ENCODE measurements around the gene RPL35. TPM values are rescaled to one million over a fixed set of nuclear protein-coding genes. Genes with fewer than 3 reads are reported as not detected.
A peak's percentile ranks its signal among the peaks of the same experiment; 100 is the strongest.

Gene RPL35
- polyA plus RNA-seq, 1 of the 3 experiments (the other 2 are of a cell fraction) = 5,348 TPM

DNA sequence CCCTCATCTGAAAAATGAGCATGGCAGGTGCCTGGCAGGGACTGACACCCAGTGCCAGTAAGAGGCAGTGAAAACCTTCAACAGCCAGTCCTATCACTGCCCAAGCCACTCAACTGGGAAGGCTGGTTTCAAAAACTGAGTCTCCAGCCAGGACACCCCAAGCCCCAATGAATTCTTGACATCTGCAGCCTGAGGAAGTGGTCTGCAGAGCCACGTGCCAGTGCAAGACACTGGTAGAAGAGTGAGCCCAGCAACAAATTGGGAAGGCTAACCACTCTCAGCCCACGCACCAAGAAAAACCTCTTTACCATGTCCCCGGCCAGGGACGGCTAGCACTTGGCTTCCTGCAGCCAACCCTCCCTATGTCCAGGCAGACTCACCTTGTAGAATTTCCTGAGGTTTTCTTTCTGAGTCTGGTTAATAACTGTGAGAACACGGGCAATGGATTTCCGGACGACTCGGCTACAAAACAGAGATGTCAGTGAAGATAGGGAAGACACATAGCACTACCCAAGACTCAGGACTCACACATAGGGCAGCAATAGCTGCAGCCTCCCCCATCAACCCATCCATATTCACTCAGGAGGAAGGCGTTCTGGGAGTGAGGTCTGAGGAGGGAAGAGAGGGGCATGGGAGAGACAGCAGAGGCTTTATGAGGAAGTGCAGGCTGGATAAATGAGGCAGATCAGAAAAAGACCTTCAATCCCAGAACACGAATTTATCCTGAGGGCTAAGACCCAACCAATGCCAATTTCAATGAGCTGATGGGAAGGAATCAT lies 1.8 kb downstream of the RPL35 start:
- Histone ChIP-seq H3K36me3 (replicated peaks in 1 of 2; ENCODE audit: control insufficient read depth in 1 of 2, insufficient read depth in 2 of 2, low read length in 1 of 2) (peaks cover 35 to 44% of the 10 kb centered on the region in 2 experiments), H3K9me2 (no peaks in the 10 kb centered on the region), H3K79me2 (ENCODE audit: insufficient read depth) (peaks cover 34% of the 10 kb centered on the region), H3K4me3 (ENCODE audit: low read depth in 2 of 2, low read length in 1 of 2) (peak overlapping the region; percentile 83 to 98), H3K9ac (peak overlapping the region; percentile 99), H3F3A (replicated peaks; ENCODE audit: insufficient read depth) (peaks cover 48% of the 10 kb centered on the region), H4K20me1 (ENCODE audit: insufficient read depth) (peaks cover 56% of the 10 kb centered on the region), H3K27ac (ENCODE audit: low read depth in 2 of 2, low read length in 1 of 2) (peak overlapping the region in 1 of 2 experiments; percentile 3; a peak in 1 of 4 replicates), H3K9me3 (no peaks in the 10 kb centered on the region), H2AFZ (ENCODE audit: low read depth) (no peak overlapping the region), H3K27me3 (ENCODE audit: insufficient read depth) (no peaks in the 10 kb centered on the region), H3K4me1 (ENCODE audit: control insufficient read depth in 1 of 2, insufficient read depth in 2 of 2, low read depth in 1 of 2, low read length in 1 of 2) (peaks cover 13 to 27% of the 10 kb centered on the region in 2 experiments; a peak in 1 of 4 replicates), H3K4me2 (peak overlapping the region; percentile 90)
- no peak for DNase-seq
- ChIA-PET POLR2A (interaction anchor here (0.5 to 1.3 kb wide), 3 partner anchors 11 to 322 kb away, joined by 3 to 6 read pairs (median 3); no protein-coding TSS in a partner anchor), CTCF (interaction anchor here (1.5 to 33.6 kb wide), 3 partner anchors 7 to 98 kb away, joined by 3 to 1436 read pairs (median 55); partner anchors contain the start of genes NR6A1, OLFML2A and WDR38)
- WGBS (ENCODE audit: low lambda C conversion rate) = 21% methylated on average over 10 of the region's 10 CpGs
- no peak for TF ChIP-seq CHD2 (IDR thresholded peaks at IDR 0.05; ENCODE audit: low read length, partially characterized antibody)
- no peak for TF ChIP-seq RXRA (IDR thresholded peaks at IDR 0.05; ENCODE audit: borderline replicate concordance, low read depth)
- TF ChIP-seq, protein P1, sequence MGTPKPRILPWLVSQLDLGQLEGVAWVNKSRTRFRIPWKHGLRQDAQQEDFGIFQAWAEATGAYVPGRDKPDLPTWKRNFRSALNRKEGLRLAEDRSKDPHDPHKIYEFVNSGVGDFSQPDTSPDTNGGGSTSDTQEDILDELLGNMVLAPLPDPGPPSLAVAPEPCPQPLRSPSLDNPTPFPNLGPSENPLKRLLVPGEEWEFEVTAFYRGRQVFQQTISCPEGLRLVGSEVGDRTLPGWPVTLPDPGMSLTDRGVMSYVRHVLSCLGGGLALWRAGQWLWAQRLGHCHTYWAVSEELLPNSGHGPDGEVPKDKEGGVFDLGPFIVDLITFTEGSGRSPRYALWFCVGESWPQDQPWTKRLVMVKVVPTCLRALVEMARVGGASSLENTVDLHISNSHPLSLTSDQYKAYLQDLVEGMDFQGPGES (IDR thresholded peaks at IDR 0.05; ENCODE audit: low read depth, low read length) = no peak
- no peak for TF ChIP-seq TAF1 (IDR thresholded peaks at IDR 0.05; ENCODE audit: borderline replicate concordance, low read depth, low read length)
- no peak for TF ChIP-seq FOXJ3 (CRISPR knock-in tag; IDR thresholded peaks at IDR 0.05)
- no peak for TF ChIP-seq EZH2phosphoT487 (IDR thresholded peaks at IDR 0.05; ENCODE audit: borderline replicate concordance, low read depth)
- TF ChIP-seq NFIC (IDR thresholded peaks at IDR 0.05; ENCODE audit: borderline replicate concordance) = no peak
- no peak for TF ChIP-seq YY1 (IDR thresholded peaks at IDR 0.05; ENCODE audit: low read depth)
- TF ChIP-seq NRF1 (IDR thresholded peaks at IDR 0.05; ENCODE audit: low read depth, low read length) = no peak
- TF ChIP-seq GABPA (IDR thresholded peaks at IDR 0.05; ENCODE audit: low read depth) = no peak
- TF ChIP-seq ELF1 (IDR thresholded peaks at IDR 0.05) = no peak
- no peak for TF ChIP-seq JUND (IDR thresholded peaks at IDR 0.05)
- no peak for TF ChIP-seq EP300 (IDR thresholded peaks at IDR 0.05; ENCODE audit: borderline replicate concordance in 1 of 2, low read depth in 1 of 2, low read length in 1 of 2)
- no peak for TF ChIP-seq FOXM1 (IDR thresholded peaks at IDR 0.05; ENCODE audit: low read depth)
- no peak for TF ChIP-seq POLR2AphosphoS5 (IDR thresholded peaks at IDR 0.05; ENCODE audit: low read depth, low read length)

All from SK-N-SH (cell line).